ENCODE measurements around the gene EXOC3.

The EXOC3 gene

GRCh38 chr5:464843-465590, 22.0 kb downstream of the EXOC3 start:
- TF ChIP-seq FOXP2 (optimal IDR thresholded peaks at IDR 0.05; ENCODE audit: borderline replicate concordance, extremely low read depth, extremely low read length, insufficient read depth), result no peak
- TF ChIP-seq SIN3A (IDR thresholded peaks at IDR 0.05; ENCODE audit: borderline replicate concordance, insufficient read depth, low read length), result no peak
- no peak for TF ChIP-seq POLR2AphosphoS5 (IDR thresholded peaks at IDR 0.05; ENCODE audit: low read depth, low read length)
- no peak for TF ChIP-seq REST (IDR thresholded peaks at IDR 0.05; ENCODE audit: insufficient read depth in 1 of 2, low read depth in 2 of 2, low read length in 2 of 2)
- no peak for TF ChIP-seq TAF1 (IDR thresholded peaks at IDR 0.05; ENCODE audit: borderline replicate concordance, insufficient read depth, low read length)

GRCh38 chr5:465591-466403, 22.8 kb downstream of the EXOC3 start:
- TF ChIP-seq SIN3A (IDR thresholded peaks at IDR 0.05; ENCODE audit: borderline replicate concordance, insufficient read depth, low read length), result no peak
- no peak for TF ChIP-seq FOXP2 (optimal IDR thresholded peaks at IDR 0.05; ENCODE audit: borderline replicate concordance, extremely low read depth, extremely low read length, insufficient read depth)
- no peak for TF ChIP-seq POLR2AphosphoS5 (IDR thresholded peaks at IDR 0.05; ENCODE audit: low read depth, low read length)
- no peak for TF ChIP-seq REST (IDR thresholded peaks at IDR 0.05; ENCODE audit: insufficient read depth in 1 of 2, low read depth in 2 of 2, low read length in 2 of 2)

GRCh38 chr5:466661-467310, 23.8 kb downstream of the EXOC3 start:
- TF ChIP-seq REST (IDR thresholded peaks at IDR 0.05; ENCODE audit: insufficient read depth in 1 of 2, low read depth in 2 of 2, low read length in 2 of 2) (no peak), FOXP2 (optimal IDR thresholded peaks at IDR 0.05; ENCODE audit: borderline replicate concordance, extremely low read depth, extremely low read length, insufficient read depth) (no peak), POLR2AphosphoS5 (IDR thresholded peaks at IDR 0.05; ENCODE audit: low read depth, low read length) (no peak), TAF1 (IDR thresholded peaks at IDR 0.05; ENCODE audit: borderline replicate concordance, insufficient read depth, low read length) (no peak), SIN3A (IDR thresholded peaks at IDR 0.05; ENCODE audit: borderline replicate concordance, insufficient read depth, low read length) (no peak)

- TF ChIP-seq SIN3A (IDR thresholded peaks at IDR 0.05; ENCODE audit: borderline replicate concordance, insufficient read depth, low read length) (no peak), REST (IDR thresholded peaks at IDR 0.05; ENCODE audit: insufficient read depth in 1 of 2, low read depth in 2 of 2, low read length in 2 of 2) (no peak), POLR2AphosphoS5 (IDR thresholded peaks at IDR 0.05; ENCODE audit: low read depth, low read length) (no peak), FOXP2 (optimal IDR thresholded peaks at IDR 0.05; ENCODE audit: borderline replicate concordance, extremely low read depth, extremely low read length, insufficient read depth) (no peak), TAF1 (IDR thresholded peaks at IDR 0.05; ENCODE audit: borderline replicate concordance, insufficient read depth, low read length) (no peak)
Observed at GRCh38 chr5:468401-468800, 25.4 kb downstream of the EXOC3 start.

Measured in PFSK-1 (cell line).